ENCODE results near the gene KCNMA1. TPM values are rescaled to one million over a fixed set of nuclear protein-coding genes. Genes with fewer than 3 reads are reported as not detected.

The KCNMA1 gene
- total and polyA plus RNA-seq, 9 of the 15 experiments (the other 6 are each of a cell fraction or from before 2014, with no cell fraction given): 0.01 to 0.95 (median 0.15) TPM; not detected in 4

DNA sequence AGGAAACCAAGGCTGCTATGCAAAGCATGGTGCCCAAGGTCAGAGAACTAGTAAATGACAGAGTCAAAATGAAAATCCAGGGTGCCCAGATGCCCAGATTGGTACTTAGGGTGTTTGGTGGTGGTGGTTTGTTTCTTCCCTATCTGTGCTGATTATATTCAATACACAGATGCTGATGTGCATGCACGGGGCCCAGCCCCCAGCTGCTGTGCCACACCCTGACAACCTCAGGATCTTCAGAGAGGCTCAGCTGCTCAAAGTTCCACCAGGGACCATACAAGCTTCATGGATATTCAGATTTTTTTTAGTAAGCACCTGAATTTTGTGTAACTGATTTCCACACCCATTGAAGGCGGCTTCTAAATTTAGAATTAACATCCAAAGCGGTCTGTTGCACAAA, 75.6 kb downstream of the KCNMA1 start:
- WGBS (ENCODE audit: insufficient coverage, low coverage, missing lambda C conversion rate): 0% methylated on average over 3 of the region's 3 CpGs
- no peaks in the 10 kb centered on the region for H4K20me1 ChIP-seq (replicated peaks; ENCODE audit: control insufficient read depth, insufficient read depth, low read length)
- intact Hi-C loops (cut with micrococcal nuclease) (no loop called here), in situ Hi-C loops (cut with MboI) (no loop called here)
- H3K9me3 ChIP-seq (replicated peaks; ENCODE audit: control insufficient read depth, insufficient read depth, low read depth, low read length): no peaks in the 10 kb centered on the region
- no peak overlapping the region for H2AFZ ChIP-seq (ENCODE audit: low read depth, low read length)
- BruUV-seq (replicated peaks): no TSS peak
- no peak overlapping the region for H3K4me3 ChIP-seq
- no peak overlapping the region for H3K4me2 ChIP-seq (ENCODE audit: insufficient read depth, low read length)
- no peaks in the 10 kb centered on the region for H3K9me1 ChIP-seq (ENCODE audit: control insufficient read depth, insufficient read depth, low read length)
- H3K79me2 ChIP-seq (ENCODE audit: control insufficient read depth, insufficient read depth, low read length): no peaks in the 10 kb centered on the region
- peaks cover 6 to 32% of the 10 kb centered on the region in 2 experiments; a peak in 3 of 5 replicates for H3K27me3 ChIP-seq (ENCODE audit: control insufficient read depth in 2 of 2, insufficient read depth in 2 of 2, low read length in 2 of 2)
- POLR2A ChIA-PET: interaction anchor here (0.6 kb wide), 1 partner anchor 431 kb away, joined by 3 read pairs; no protein-coding TSS in a partner anchor
- DNase-seq (ENCODE audit: extremely low read depth in 1 of 4, low spot score in 3 of 4) (no peak), ATAC-seq (no peak), FAIRE-seq (no peak)
- no peak overlapping the region for H3K9ac ChIP-seq (ENCODE audit: insufficient read depth in 1 of 2, low read depth in 2 of 2, low read length in 2 of 2)
- H3K36me3 ChIP-seq (ENCODE audit: control insufficient read depth, insufficient read depth, low read length): no peaks in the 10 kb centered on the region
- H3K27ac ChIP-seq (ENCODE audit: extremely low read depth, low read depth, low read length): no peak overlapping the region
- no peaks in the 10 kb centered on the region for H3K4me1 ChIP-seq (replicated peaks in 1 of 2; ENCODE audit: control insufficient read depth in 2 of 2, insufficient read depth in 2 of 2, low read length in 2 of 2)
- CTCF ChIA-PET (ENCODE audit: low intra/inter-chr PET ratio): no interaction called here
- TF ChIP-seq, protein P1, sequence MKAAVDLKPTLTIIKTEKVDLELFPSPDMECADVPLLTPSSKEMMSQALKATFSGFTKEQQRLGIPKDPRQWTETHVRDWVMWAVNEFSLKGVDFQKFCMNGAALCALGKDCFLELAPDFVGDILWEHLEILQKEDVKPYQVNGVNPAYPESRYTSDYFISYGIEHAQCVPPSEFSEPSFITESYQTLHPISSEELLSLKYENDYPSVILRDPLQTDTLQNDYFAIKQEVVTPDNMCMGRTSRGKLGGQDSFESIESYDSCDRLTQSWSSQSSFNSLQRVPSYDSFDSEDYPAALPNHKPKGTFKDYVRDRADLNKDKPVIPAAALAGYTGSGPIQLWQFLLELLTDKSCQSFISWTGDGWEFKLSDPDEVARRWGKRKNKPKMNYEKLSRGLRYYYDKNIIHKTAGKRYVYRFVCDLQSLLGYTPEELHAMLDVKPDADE (conservative IDR thresholded peaks at IDR 0.05; ENCODE audit: control insufficient read depth, low read depth, low read length): no peak
- TF ChIP-seq, protein P2, sequence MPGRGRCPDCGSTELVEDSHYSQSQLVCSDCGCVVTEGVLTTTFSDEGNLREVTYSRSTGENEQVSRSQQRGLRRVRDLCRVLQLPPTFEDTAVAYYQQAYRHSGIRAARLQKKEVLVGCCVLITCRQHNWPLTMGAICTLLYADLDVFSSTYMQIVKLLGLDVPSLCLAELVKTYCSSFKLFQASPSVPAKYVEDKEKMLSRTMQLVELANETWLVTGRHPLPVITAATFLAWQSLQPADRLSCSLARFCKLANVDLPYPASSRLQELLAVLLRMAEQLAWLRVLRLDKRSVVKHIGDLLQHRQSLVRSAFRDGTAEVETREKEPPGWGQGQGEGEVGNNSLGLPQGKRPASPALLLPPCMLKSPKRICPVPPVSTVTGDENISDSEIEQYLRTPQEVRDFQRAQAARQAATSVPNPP (IDR thresholded peaks at IDR 0.05; ENCODE audit: borderline replicate concordance, insufficient read depth, insufficient read length): no peak
- TF ChIP-seq ARID1B (IDR thresholded peaks at IDR 0.05): no peak
- TF ChIP-seq NCOA4 (IDR thresholded peaks at IDR 0.05; ENCODE audit: partially characterized antibody): no peak
- TF ChIP-seq, protein P3, sequence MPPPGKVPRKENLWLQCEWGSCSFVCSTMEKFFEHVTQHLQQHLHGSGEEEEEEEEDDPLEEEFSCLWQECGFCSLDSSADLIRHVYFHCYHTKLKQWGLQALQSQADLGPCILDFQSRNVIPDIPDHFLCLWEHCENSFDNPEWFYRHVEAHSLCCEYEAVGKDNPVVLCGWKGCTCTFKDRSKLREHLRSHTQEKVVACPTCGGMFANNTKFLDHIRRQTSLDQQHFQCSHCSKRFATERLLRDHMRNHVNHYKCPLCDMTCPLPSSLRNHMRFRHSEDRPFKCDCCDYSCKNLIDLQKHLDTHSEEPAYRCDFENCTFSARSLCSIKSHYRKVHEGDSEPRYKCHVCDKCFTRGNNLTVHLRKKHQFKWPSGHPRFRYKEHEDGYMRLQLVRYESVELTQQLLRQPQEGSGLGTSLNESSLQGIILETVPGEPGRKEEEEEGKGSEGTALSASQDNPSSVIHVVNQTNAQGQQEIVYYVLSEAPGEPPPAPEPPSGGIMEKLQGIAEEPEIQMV (tag; conservative IDR thresholded peaks at IDR 0.05; ENCODE audit: low read depth): no peak
- TF ChIP-seq PHB (CRISPR knock-in tag; IDR thresholded peaks at IDR 0.05): no peak
- TF ChIP-seq, protein P4, sequence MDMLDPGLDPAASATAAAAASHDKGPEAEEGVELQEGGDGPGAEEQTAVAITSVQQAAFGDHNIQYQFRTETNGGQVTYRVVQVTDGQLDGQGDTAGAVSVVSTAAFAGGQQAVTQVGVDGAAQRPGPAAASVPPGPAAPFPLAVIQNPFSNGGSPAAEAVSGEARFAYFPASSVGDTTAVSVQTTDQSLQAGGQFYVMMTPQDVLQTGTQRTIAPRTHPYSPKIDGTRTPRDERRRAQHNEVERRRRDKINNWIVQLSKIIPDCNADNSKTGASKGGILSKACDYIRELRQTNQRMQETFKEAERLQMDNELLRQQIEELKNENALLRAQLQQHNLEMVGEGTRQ (CRISPR knock-in tag; IDR thresholded peaks at IDR 0.05): no peak
- no peak for TF ChIP-seq ZNF347 (CRISPR knock-in tag; IDR thresholded peaks at IDR 0.05; ENCODE audit: low read depth)
- TF ChIP-seq, protein P5, sequence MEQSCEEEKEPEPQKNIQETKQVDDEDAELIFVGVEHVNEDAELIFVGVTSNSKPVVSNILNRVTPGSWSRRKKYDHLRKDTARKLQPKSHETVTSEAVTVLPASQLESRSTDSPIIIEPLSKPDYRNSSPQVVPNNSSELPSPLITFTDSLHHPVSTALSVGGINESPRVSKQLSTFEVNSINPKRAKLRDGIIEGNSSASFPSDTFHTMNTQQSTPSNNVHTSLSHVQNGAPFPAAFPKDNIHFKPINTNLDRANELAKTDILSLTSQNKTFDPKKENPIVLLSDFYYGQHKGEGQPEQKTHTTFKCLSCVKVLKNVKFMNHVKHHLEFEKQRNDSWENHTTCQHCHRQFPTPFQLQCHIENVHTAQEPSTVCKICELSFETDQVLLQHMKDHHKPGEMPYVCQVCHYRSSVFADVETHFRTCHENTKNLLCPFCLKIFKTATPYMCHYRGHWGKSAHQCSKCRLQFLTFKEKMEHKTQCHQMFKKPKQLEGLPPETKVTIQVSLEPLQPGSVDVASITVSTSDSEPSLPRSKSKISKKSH (CRISPR knock-in tag; IDR thresholded peaks at IDR 0.05): no peak
- TF ChIP-seq STAT5A (IDR thresholded peaks at IDR 0.05; ENCODE audit: borderline replicate concordance, low read length): no peak
- TF ChIP-seq, protein P6, sequence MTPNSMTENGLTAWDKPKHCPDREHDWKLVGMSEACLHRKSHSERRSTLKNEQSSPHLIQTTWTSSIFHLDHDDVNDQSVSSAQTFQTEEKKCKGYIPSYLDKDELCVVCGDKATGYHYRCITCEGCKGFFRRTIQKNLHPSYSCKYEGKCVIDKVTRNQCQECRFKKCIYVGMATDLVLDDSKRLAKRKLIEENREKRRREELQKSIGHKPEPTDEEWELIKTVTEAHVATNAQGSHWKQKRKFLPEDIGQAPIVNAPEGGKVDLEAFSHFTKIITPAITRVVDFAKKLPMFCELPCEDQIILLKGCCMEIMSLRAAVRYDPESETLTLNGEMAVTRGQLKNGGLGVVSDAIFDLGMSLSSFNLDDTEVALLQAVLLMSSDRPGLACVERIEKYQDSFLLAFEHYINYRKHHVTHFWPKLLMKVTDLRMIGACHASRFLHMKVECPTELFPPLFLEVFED (CRISPR knock-in tag; conservative IDR thresholded peaks at IDR 0.05): no peak
- TF ChIP-seq, protein P7, sequence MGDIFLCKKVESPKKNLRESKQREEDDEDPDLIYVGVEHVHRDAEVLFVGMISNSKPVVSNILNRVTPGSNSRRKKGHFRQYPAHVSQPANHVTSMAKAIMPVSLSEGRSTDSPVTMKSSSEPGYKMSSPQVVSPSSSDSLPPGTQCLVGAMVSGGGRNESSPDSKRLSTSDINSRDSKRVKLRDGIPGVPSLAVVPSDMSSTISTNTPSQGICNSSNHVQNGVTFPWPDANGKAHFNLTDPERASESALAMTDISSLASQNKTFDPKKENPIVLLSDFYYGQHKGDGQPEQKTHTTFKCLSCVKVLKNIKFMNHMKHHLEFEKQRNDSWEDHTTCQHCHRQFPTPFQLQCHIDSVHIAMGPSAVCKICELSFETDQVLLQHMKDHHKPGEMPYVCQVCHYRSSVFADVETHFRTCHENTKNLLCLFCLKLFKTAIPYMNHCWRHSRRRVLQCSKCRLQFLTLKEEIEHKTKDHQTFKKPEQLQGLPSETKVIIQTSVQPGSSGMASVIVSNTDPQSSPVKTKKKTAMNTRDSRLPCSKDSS (IDR thresholded peaks at IDR 0.05; ENCODE audit: low read depth, partially characterized antibody): no peak
- no peak for TF ChIP-seq SNIP1 (IDR thresholded peaks at IDR 0.05; ENCODE audit: low read depth)
